Neural progenitor cell (in vitro differentiated cells): ENCODE results near the gene AREL1.

ENCODE experiments used
- EZH2 ChIP-seq: fragments of 200-600 bp; sonication (generic); IDR thresholded peaks from 2 replicates; pipeline ENCODE4 v1.6.1; 2017; ENCODE audit warnings: antibody characterized with exemption, mild to moderate bottlenecking, moderate library complexity
- TF ChIP-seq, protein P1 (sequence below): fragments of 200-600 bp; sonication (generic); IDR thresholded peaks from 2 replicates; pipeline ENCODE4 v1.5.1; 2017; ENCODE audit warnings: antibody characterized with exemption, mild to moderate bottlenecking

DNA sequence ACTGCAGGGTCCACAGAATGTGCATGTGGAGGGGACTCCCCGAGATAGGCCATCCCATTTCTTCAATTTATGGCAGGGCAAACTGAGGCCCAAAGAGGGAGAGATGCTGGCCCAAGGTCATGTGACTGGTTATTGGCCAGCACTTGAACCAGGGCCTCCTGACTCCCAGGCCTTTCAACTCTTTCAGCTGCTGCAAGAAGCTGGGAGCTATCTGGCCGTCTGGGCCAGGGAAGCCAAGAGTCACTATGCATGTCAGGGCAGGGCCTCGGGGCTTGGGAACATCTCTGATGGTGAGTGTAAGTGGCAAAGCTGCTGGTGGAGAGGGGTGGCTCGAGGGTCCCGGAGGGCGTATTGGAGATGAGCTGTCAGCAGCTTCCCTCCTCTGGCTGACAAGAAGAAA, 91.3 kb downstream of the AREL1 start:
- TF ChIP-seq, protein P1, sequence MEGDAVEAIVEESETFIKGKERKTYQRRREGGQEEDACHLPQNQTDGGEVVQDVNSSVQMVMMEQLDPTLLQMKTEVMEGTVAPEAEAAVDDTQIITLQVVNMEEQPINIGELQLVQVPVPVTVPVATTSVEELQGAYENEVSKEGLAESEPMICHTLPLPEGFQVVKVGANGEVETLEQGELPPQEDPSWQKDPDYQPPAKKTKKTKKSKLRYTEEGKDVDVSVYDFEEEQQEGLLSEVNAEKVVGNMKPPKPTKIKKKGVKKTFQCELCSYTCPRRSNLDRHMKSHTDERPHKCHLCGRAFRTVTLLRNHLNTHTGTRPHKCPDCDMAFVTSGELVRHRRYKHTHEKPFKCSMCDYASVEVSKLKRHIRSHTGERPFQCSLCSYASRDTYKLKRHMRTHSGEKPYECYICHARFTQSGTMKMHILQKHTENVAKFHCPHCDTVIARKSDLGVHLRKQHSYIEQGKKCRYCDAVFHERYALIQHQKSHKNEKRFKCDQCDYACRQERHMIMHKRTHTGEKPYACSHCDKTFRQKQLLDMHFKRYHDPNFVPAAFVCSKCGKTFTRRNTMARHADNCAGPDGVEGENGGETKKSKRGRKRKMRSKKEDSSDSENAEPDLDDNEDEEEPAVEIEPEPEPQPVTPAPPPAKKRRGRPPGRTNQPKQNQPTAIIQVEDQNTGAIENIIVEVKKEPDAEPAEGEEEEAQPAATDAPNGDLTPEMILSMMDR = no peak
- TF ChIP-seq EZH2 = no peak
